ENCODE measurements around the gene FAM169A.
"Not testable (repeated sequence)": the region's sequence is repeated elsewhere in the genome, so short reads cannot be mapped to it uniquely, and the experiment has no call there.

The FAM169A gene

DNA sequence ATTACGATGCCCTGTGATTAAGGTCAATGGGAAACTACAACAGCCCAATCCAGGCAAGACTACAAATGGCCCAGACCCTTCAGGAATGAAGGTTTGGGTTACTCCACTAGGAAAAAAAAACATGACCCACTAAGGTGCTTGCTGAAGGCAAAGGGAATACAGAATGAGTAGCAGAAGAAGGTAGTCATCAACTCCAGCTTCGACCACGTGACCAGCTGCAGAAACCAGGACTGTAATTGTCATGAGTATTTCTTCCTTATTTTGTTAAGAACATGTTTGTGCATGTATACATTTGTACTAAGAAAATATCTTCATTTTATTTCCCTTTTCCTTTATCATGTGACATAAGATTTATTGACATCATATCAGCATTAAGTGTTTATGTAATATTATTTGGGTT, 74.5 kb downstream of the FAM169A start:
- DNase-seq, result not testable (repeated sequence)

DNA sequence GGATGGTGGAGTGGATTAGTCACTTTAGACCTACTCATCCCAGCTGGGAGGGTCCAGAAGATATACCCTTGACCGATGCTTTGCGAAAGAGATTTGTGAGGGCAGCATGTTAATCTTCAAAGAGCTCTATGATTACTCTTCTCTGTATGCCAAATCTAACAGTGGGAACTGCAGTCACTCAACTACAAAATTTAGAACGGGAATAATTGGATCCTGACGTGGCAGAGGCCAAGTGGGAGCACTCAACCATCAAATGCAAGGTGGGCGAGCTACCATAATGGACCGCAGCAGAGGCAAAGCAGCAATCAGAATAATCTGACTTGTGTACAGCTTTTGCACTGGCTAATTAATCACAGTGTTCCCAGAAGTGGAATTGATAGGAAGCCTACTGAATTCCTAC, 78.8 kb downstream of the FAM169A start:
- no peak for DNase-seq

DNA sequence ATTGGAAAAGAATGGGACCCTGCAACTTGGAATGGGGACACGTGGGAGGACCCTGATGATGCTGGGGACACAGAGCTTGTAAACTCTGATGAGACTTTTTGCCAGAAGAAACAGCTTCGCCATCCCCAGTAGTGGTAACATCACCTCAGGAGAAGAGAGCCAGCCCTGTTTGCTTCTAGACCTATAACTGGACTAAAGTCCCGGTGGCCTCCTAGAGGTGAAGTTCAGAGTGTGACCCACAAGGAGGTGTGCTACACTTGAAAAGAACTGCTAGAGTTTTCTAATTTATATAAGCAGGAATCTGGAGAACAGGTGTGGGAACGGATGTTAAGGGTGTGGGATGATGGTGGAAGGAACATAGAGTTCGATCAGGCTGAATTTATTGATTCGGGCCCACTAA, 79.3 kb downstream of the FAM169A start:
- no peak for DNase-seq

DNA sequence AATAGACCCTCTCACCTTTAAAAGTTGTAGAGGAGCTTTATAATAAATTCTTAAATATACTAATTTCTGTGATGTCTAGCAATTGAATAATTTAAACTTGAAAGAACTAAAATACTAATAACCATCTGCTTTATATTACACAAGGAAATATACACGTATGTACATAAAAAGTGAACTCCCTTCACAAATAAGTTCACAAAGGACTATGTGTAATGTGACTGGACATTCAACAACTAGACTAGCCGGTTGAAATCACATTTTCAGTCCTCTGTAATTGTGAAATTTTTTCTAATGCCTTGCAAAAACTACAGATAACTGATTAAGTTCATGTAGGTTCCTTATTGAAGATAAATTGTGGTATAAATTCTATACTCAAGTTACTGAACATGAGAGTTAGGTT, 87.6 kb downstream of the FAM169A start:
- DNase-seq, result no peak

DNA sequence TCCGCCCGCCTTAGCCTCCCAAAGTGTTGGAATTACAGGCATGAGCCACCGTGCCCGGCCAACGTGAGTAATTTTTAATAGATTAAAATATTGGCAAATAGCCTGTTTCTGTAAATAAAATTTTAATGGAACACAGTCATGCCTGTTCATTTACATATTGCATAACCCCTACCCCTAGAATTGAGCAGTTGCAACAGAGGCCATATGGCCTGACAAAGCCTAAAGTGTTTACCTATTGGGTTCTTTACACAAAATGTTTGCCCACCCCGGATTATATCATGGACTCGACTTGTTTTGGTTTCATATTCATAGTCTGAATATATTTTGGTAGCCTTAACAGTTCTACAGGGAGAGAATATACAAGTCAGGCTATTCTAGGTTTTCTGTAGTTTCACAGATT, 93.8 kb downstream of the FAM169A start:
- no peak for DNase-seq

DNA sequence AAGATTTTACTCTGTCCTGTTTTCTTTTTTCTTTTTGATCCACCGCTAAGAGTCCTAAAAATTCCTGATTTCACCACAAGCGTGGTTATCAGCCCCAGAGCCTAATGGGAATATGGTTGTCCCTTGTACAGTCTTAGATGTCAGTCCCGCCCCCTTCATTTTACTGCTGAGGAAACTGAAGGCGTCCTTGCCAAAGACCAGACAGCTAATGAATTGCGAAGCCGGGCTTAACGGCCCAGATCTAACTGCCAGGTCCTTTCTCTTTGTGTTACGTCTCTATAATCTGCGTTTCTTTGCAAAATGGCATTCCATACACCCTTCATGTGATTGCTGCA, 98.6 kb downstream of the FAM169A start:
- DNase-seq, result no peak

DNA sequence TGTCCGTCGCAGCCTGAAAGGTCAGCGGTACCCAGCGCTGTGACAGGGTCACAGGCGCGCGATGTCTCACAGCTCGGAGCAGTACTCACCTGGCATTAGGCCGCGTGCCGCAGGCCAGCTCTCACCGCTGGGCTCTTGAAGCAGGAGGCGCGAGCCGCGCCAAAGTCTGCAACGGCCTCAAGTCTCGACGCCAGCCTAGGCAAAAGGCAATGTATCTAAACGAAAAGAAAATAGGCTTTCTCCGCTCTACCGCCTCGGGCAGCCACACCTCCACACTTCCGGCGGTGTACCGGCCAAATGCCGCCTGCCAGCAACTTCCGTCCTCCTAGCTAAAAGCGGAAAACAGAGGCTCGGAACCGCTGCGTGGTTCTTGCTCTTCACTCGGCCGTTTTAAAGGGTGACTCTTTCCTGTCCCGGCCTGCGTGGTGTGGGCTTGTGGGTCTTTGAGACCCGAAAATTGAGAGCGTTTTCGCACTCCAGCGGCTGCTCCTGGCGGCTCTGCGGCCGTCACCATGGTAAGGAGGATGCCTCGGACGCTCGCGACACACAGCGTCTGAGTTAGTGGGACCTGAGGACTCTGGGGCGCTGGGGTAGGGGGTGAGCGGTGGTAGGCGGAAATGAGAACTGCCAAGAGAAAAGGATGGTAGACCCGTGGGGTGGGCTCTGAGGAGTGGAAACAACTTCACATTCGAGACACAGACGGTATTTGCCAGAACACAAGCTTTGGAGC, 99.2 kb downstream of the FAM169A start, which contains the start of the genes GFM2 and NSA2:
TSS of gene GFM2 (minus strand) at position 269 of the 730 bp plus-strand sequence. CDS start 3,375 bp downstream, outside the sequence.
TSS of gene NSA2 (plus strand) at position 401 of the 730 bp plus-strand sequence. CDS start at position 513, 112 bp downstream.
- peak; percentile 84 for DNase-seq

DNA sequence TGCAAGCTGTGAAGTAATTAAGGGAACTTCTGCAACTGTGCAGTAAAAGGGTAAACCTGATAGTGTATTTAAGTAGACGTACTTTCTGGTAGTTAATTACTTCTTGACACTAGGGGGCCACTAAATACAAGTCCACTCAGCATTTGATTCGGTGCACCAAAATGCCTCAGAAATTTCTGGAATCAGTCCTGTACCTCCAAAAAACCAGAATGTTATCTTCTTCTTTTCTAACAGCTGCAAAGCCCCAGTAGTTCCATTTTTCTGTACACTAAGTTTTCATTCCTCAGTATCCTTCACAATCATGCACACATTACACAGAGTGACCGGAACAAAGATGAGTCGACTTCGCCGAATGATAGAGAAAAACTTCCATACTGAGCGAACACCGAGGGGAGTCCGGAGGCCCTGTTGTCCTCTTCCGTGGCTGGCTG, 99.8 kb downstream of the FAM169A start:
- DNase-seq, result peak; percentile 10

DNA sequence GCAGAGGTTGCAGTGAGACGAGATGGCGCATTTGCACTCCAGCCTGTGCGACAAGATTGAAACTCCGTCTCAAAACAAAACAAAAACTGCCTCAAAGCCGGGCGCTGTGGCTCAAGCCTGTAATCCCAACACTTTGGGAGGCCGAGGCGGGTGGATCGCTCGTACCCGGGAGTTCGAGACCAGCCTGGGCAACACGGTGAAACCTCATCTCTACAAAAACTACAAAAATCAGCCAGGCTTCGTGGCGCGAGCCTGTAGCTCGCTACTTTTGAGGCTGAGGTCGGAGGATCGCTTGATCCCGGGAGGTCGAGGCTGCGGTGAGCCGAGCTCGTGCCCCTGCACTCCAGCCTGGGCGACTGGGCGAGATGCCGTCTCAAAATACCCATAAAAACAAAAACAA, 100.3 kb downstream of the FAM169A start:
- no peak for DNase-seq

DNA sequence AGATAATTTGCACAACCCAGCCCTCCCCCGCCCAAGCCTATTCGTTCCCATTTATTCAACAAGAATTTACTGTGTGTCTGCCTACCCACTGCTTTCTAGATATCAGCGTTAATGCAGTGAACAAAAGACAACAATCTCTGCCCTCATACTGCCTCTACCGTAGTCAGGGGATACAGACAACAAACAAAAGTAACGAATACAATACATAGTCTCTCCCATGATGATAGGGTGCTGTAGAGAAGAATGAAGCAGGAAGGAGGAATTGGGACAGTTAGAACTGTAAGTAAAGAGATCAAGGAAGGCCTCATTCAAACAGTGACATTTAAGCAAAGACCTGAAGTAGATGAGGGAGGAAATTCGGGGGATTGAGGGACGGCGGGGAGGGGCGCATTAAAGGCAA, 101.0 kb downstream of the FAM169A start:
- no peak for DNase-seq

DNA sequence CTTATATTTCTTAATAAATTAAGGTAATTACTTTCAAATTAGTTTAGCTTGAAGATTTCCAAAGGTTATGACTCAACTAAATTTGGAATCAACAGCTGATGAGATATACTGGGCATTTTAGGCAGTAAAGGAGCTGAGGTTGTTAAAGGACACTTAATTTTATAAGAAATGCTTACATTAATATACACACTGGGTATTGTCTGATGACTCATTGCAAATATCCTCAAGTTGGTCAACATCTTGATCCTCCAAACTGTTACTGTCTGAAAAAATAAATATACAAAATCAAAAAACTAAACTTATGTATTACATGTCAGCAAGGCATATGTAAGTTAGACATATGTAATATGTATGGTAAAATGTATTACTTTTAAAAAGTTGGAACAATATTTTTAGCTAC, 102.7 kb downstream of the FAM169A start:
- no peak for DNase-seq

DNA sequence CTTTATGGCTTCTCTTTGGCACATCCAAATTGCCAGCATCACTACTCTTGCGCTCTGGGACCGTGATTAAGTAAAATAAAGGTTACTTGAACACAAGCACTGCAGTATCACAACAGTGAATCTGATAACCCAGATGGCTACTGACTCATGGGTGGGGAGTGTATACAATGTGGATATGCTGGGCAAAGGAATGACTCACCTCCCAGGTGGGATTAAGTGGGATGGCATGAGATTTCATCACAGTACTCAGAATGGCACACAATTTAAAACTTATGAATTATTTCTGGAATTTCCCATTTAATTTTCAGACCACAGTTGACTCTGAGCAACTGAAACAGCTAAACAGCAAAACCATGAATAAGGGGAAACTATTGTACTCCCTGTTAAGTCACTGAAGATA, 103.6 kb downstream of the FAM169A start:
- no peak for DNase-seq

DNA sequence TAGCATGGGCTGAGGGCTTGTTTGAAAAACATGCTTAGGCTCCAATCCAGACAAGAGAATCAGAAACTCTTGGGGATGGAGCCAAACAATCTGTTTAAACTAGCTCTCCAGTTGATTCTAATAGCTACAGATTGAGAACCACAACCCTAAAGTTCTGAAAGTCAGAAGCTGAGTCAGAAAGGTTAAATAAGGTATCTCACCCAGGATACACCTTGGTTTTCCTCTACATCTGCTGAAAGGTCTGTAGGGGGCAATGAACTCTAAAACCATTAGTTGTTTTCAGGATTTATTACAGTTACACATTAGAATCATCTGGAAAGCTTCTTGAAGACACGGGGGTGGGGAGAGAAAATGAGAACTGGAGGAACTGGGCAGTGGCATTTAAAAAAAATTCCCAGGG, 104.9 kb downstream of the FAM169A start:
- DNase-seq, result peak; percentile 8

DNA sequence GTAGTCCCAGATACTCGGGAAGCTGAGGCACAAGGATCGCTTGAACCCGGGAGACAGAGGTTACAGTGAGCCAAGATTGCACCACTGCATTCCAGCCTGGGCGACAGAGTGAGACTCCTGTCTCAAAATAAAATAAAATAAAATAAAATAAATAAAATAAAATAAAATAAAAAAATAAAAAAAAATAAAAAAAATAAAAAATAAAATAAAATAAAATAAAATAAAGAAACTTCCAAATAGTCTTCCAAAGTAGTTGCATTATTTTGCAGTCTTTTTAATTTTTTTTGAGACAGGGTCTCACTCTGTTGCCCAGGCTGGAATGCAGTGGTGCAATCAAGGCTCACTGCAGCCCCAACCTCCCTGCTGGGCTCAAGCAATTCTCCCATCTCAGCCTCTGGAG, 117.4 kb downstream of the FAM169A start:
- not testable (repeated sequence) for DNase-seq

DNA sequence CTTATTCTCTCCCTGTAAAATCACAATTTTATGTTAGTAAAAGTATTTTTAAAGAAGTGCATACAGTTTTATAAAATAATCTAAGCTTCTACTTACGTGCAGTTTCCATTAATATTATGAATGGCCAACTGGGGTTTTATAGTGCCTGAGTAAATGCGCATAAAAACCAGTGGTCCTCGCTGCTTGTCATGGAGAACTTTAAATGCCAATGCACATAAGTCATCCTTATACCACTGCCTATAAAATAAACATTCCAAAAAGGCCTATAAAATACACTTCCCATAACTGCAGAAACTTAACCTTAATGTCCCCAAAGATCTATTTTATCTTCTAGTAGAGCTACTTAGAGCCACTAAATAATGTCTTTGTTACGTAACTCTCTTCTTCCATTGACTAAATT, 127.8 kb downstream of the FAM169A start:
- no peak for DNase-seq

DNA sequence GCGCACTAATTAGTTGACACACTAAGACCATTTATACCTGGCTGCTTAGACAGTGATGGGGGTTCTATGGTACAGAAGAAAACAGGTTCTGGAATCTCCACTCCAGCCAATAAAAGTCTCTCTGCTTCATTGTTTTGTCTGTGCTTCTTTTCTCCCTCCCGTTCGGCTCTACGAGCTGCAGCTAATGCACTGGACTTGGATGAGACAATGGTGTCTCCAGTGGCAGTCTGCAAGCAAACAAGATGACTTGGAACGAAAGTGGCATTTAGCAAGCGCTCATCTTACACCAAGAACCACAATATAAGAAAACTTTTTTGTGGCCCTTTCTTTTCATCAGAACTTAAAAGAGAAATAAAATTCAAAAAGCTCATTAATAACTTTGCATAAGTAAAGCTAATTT, 129.4 kb downstream of the FAM169A start:
- no peak for DNase-seq
